ENCODE results near the gene ZNF761.
"Not testable (repeated sequence)": the region's sequence is repeated elsewhere in the genome, so short reads cannot be mapped to it uniquely, and the experiment has no call there.

Gene ZNF761

DNA sequence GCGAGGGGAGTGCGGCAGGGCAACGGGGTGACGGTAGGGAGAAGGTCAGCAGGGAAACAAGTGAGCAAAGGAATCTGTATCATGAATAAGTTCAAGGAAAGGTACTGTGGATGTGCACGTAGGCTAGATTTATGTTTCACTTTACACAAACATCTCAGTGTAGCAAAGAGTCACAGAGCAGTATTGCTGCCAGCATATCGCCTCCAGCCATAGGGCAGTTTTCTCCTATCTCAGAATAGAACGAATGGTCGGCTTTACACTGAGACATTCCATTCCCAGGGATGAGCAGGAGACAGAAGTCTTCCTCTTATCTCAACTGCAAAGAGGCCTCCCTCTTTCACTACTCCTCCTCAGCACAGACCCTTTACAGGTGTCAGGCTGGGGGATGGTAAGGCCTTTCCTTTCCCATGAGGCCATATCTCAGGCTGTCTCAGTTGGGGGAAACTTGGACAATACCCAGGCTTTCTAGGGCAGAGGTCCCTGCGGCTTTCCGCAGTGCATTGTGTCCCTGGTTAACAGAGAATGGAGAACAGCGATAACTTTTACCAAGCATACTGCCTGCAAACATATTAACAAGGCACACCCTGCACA, 28.4 kb downstream of the ZNF761 start:
- not testable (repeated sequence) for DNase-seq

DNA sequence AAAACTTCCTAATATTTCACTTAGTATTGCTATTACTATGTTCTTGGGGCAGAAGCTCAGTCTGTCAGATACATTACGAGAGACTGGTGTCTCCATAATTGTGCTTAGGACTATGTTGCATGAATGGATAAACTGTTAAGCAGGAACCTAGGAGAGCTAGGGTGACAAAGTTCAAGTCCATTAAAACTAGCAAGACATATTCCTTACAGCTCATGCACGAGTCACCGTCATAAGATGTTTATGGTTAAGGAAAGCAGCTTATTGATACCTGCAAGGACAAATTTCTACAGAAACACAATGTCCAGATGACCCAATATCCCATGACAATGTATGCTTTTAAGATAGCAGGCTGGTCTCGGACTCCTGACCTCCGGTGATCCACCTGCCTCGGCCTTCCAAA, 30.1 kb downstream of the ZNF761 start:
- no peak for DNase-seq

DNA sequence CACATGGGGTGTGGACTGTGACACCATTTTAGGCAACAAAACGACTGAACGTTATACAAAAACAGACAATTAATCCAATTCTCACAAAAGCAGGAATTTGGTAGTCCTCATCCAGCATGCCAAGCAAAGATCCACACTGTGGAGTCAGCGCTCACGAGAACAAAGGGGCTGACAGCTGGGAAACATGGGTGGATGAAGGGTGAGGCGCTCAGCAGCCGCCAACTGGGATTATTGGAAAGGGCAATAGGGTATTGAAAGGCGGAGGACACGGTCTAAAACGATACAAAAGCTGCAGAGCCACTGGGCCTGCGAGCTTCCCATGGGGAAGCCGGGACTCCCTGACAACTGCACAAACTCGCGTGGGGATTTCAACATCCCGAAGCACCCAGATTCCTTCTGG, 31.1 kb downstream of the ZNF761 start:
- DNase-seq = no peak

DNA sequence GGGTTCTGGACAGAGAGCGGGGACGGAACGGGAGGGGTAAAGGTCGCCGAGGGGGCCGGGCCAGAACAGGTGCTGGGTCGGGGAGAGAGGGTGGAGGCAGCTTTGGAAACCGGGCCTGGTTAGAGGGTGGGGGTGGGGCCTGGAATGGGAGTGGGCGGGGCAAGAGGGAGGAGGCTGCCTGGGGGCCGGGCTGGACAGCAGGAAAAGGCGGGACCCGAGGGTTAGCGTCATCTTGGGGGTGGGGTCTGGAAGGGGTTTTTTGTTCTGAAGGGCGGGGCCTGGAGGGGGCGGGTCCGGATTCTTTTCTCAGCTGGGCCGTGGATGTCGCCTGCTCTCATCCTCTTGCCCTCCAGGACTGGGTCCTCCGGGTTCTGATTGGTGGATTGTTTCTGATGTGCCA, 31.5 kb downstream of the ZNF761 start:
- DNase-seq = peak in 1 of 2 donors; percentile 25

DNA sequence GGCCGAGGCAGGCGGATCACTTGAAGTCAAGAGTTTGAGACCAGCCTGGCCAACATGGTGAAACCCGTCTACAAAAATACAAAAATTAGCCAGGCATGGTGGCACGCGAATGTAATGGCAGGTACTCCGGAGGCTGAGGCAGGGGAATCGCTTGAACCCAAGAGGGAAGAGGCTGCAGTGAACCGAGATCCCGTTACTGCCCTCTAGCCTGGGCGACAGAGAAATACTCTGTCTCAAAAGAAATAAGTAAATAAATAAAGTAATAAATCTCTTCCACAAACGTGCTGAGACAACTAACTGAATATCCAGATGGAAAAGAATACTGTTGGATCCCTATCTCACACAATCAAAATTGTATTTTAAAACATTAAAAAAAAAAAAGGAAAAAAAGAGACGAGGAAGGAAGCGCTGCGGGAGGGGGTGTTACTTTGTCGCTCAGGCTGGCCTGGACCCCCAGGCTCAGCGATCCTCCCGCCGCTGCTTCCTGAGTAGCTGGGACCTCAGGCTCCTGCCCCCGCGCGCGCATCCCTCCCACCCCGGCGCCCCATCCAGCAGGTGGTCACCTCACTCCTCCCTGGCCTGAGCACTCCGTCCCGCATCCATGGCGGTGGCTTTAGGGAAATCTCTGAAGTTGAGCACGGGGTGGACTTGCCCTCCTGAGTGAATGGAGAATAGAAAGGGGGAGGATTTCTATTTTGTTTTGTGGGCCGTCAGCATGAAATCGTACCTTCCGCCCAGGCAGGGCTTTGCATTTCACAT, 35.1 kb downstream of the ZNF761 start:
- DNase-seq = no peak

DNA sequence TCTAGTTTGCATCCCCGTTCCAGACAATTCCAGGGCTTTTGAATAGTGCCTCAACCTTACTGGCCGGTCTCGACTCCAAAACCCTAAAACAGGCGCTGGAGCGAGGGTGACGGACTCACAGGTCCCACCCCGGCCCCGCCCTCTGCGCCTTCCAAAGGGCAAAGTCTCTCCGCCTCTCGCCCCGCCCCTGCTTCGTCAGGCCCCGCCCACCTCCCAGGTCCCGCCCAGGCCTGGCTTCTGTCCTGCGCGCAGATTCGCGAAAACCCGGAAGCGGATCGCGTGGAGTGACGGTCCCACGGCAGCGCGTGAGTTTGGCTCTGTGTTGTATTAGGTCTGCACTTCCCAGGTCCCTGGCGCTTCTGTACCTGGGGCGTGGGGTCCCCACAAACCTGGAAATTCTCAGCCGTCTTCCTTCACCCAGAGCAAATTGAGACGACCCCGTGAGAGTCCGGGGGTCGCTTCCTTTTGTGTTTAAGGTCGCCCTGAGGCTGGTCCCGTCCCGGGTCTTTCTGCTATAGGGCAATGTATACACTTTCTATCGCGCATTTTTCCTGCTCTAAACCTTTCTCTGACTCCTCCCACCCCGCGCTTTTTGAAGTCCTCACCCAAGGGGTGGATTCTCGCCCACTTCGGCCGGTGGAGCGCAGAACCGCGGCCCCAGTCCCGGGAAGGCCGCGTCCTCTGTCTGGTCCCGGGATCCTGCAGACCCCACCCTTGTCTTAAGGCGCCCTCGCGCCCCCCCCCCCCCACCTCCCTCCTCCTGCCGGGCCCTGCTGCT, 35.9 kb downstream of the ZNF761 start, which contains the start of gene ZNF813:
TSS of gene ZNF813 (plus strand) at position 249 of the 778 bp plus-strand sequence. CDS start 16,090 bp downstream, outside the sequence.
- DNase-seq = peak; percentile 94 to 96

DNA sequence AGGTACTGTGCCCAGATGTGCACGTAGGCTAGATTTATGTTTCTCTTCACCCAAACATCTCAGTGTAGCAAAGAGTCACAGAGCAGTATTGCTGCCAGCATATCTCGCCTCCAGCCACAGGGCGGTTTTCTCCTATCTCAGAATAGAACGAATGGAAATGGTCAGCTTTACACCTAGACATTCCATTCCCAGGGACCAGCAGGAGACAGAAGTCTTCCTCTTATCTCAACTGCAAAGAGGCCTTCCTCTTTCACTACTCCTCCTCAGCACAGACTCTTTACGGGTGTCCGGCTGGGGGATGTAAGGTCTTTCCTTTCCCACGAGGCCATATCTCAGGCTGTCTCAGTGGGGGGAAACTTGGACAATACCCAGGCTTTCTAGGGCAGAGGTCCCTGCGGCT, 36.8 kb downstream of the ZNF761 start:
- not testable (repeated sequence) for DNase-seq

DNA sequence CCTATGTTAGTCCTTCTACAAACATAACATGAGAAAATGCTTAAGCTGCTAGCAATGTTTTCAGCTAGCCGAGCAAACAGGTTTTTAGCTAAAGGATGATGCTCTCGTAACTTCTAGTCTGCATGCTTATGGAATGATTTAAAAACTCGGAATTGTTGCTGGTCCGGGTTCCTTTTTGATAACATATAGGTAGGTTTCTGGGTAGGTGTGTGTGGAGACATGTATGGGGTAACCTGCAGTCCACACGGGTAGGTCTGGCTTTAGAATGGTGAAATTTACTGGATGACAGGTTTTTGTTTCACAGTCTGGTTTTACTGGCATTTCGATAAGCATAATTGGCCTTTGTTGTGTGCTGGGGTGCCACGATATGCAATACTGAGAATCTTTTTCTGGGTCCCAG, 40.1 kb downstream of the ZNF761 start:
- DNase-seq = no peak

DNA sequence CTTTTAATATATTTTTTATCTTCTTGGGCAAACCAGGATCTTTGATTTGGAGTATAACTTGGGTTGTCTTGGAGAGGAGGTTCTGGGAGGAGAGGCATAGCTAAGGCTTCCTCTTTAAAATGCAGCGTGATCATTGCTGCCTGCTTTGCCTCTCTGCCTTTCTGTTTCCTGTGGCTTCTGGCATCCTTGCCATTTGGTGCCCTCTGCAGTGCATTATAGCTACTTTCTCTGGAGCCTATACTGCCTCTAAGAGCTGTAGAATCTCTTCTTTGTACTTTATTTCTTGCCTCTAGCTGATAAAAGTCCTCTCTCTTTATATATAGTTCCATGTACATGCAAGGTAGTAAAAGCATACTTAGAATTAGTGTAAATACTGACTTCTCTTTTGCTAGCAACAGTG, 43.0 kb downstream of the ZNF761 start:
- not testable (repeated sequence) for DNase-seq

DNA sequence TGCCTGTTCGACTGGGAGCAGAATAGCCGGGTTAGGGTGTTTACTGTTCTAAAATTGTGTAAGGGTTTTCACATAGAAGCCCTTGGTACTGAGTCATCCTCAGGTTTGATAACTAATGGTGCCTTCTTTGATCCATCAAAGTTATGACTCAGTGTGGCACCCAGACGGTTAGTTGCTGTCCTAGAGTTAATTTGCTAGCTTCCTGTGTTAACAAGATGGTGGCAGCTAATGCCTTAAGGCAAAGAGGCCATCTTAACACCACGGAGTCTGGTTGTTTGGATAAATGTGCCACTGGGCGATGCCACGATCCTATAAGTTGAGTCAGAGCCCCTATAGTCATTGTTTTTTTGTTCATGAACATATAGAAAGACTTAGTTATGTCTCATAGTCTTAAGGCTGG, 43.7 kb downstream of the ZNF761 start:
- DNase-seq = not testable (repeated sequence)

DNA sequence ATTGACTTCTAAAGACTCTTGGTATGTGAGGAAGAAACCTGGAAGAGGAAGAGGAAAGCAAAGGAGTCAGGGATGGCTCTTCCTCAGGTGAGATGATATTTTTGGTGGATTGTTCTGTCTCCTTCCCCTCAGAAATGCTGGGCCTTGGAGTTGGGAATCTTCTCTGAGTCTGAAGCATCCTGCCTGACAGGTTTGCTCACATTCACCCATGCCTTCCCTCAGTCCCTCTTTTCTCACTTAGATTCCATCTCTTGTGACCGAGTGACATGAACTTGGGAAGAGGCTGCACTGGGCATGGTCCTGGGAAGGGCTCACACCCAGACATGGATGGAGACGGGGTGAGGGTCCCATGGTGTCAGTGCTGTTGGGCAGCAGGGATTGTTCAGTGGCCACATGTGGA, 52.0 kb downstream of the ZNF761 start:
- DNase-seq = not testable (repeated sequence)

DNA sequence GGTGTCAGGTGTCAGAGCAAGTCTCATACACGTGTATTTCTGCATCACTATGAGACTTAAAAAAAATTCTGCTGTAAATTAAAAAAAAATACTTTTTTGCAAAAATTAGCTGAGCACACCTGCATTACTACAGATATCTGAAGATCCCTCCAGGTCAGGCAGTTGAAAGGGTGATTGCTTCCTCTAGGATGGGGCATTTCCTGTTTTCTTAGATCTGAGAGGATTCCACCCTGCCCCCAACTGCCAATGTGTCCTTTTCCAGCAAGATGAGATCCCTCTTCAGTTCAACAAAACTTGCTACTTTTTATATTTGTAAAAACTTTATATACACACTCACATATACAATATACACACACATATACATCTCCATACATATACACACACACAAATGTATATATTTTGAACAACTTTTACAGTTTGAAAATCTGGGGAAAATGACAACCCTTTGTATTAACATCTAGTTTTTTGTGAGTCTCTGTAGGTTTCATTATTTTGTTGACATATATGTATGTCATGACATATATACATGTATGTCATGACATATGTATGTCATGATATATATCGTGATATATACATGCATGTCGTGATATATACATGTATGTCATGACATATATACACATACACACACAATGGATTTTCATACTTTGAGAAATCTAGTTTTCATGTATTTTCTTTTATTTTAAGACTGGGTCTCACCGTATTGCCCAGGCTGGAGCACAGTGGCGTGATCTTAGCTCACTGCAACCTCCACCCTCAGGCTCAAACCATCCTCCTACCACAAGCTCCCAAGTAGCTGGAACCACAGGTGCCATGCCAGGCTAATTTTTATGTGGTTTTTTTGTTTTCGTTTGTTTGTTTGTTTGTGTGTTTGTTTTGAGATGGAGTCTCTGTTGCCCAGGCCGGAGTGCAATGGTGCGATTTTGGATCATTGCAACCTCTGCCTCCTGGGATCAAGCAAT, 53.5 kb downstream of the ZNF761 start:
- DNase-seq = no peak

DNA sequence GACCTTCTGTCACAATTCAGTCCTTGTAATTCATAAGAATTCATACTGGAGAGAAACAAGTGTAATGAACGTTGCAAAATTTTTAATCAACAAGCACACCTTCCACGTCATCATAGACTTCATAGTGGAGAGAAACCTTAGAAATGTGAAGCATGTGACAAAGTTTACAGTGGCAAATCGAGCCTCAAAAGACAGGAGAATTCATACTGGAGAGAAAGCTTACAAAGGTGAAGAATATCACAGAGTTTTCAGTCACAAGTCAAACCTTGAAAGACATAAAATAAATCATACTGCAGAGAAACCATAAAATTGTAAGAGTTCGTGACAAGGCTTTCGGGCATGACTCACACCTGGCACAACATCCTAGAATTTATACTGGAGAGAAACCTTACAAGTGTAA, 60.4 kb downstream of the ZNF761 start:
- no peak for DNase-seq

DNA sequence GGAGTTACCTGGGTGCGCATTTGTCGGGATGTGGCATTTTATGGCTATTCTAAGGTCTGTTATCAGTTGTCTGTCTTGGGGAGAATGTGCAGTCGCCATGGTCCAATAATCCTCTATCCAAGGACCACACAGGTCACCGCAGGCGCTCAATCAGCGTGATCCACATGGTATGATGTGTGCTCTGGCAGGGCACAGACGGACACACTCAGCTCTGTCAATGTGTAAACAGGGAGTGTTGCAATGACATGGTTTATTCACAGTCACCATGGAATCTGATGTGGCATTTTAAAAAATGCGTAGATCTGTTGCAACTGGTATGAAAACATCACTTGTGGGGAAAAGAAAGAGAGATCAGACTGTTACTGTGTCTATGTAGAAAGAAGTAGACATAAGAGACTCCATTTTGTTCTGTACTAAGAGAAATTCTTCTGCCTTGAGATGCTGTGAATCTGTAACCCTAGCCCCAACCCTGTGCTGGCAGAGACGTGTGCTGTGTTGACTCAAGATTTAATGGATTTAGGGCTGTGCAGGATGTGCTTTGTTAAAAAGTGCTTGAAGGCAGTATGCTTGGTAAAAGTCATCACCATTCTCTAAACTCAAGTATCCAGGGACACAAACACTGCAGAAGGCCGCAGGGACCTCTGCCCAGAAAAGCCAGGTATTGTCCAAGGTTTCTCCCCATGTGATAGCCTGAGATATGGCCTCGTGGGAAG, 65.7 kb downstream of the ZNF761 start:
- DNase-seq = not testable (repeated sequence)

DNA sequence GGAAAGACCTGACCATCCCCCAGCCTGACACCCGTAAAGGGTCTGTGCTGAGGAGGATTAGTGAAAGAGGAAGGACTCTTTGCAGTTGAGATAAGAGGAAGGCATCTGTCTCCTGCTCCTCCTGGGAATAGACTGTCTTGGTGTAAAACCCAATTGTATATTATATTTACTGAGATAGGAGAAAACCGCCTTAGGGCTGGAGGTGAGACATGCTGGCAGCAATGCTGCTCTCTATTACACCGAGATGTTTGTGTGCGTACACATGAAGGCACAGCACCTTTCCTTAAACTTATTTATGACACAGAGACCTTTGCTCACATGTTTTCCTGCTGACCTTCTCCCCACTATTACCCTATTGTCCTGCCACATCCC, 66.2 kb downstream of the ZNF761 start:
- not testable (repeated sequence) for DNase-seq

DNA sequence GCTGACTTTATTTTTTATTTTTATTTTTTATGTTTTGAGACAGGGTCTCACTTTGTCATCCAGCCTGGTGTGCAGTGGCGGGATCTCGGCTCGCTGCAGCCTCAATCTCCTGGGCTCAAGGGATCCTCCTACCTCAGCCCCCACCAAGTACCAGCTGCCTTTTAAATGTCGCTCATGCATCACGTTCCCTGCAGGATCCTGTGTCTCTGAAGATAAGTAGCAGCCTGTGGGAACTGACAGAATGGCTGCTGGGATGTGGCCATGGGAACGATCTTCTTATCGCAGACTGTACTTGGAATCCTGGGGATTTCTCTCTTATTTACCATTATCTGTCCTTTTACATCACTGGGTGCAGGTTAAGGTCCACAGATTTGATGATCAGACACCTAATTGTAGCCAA, 71.4 kb downstream of the ZNF761 start:
- not testable (repeated sequence) for DNase-seq

DNA sequence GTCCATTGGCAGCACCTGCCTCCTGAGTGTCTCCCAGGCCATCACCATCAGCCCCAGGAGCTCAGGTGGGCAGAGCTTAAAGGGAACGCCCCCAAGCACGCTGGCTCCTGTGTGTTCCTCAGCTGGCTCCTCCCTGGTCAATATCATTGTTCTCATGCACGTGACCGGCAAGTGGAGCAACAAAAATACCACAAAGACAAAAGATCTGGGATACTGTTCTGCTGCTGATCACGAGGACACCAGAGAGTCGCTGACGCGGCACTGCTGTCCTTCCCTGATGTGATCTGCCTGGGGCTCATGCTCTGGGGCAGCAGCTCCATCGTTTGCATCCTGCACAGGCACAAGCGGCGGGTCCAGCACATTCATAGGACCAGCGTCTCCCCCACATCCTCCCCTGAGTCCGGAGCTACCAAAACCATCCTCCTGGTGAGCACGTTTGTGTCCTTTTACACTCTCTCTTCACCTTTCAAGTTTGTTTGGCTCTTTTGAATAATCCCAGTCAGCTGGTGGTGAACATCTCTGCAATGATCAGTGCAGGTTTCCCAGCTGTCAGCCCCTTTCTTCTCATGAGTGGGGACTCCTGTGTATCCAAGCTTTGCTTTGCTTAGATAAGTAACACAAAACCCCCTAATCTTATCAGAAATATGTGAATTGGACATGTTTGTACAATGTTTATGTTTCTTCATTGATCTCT, 72.0 kb downstream of the ZNF761 start:
- DNase-seq = not testable (repeated sequence)

DNA sequence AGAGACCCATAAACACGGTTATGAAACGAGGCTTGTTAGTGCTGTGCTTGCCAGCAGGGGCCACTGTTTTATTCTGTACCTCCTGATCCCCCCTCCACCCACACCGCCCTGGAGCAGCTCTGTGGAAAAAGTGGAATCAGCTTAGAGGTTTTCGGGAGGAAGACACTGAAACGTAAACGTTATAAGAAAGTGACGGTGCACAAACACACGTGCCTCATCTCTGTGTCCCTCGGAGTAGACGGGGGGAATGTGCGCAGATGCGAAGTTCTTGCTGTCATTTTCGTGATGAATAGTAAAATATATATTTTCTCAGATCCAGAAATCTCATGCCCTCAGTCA, 72.5 kb downstream of the ZNF761 start:
- DNase-seq = not testable (repeated sequence)

DNA sequence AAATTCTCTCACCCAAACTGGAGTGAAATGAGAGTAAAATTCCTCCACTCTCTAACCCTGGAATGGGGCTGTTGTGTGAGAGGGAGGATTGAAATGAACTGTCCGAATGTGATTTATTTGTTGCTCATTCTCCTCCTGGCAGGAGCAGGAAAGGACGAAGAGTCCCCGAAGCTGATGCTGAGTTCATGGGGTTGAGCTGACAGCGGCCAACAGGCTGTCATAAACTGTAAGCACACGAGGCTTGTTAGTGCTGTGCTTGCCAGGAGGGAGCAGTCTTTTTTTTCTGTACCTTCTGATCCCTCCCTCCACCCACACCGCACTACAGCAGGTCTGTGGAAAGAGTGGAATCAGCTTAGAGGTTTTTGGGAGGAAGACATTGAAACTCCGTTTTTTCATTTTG, 73.1 kb downstream of the ZNF761 start:
- DNase-seq = no peak

DNA sequence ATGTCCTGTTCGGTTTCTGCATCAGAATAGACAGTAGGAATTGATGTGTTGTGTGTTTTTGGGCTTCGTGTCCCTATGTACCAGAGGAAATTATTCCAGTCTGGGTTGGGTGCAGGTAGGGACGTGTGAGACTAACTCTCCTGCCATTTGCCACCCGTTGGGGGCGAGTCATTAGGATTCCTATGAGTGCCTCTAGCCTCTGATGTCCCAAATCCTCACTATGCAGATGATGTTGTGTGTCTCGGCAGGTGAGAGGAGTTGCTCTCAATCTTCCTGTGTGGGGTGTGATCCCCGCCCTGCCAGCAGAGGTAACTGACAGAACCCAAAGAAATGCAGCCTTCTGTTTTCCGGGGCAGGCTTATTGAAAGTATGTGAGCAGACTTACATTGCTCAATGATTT, 74.9 kb downstream of the ZNF761 start:
- no peak for DNase-seq
